GM19468 (cell line): ENCODE measurements around the gene JPH4.

Experiments used
- ATAC-seq: cut with Tn5 transposase; IDR thresholded peaks from one replicate; pipeline ENCODE4 v1.9.1; 2021; ENCODE audit warnings: mild to moderate bottlenecking, moderate library complexity, moderate number of reproducible peaks; ENCODE audit not compliant: unreplicated experiment; ENCODE audit errors: extremely low read depth

JPH4 gene

DNA sequence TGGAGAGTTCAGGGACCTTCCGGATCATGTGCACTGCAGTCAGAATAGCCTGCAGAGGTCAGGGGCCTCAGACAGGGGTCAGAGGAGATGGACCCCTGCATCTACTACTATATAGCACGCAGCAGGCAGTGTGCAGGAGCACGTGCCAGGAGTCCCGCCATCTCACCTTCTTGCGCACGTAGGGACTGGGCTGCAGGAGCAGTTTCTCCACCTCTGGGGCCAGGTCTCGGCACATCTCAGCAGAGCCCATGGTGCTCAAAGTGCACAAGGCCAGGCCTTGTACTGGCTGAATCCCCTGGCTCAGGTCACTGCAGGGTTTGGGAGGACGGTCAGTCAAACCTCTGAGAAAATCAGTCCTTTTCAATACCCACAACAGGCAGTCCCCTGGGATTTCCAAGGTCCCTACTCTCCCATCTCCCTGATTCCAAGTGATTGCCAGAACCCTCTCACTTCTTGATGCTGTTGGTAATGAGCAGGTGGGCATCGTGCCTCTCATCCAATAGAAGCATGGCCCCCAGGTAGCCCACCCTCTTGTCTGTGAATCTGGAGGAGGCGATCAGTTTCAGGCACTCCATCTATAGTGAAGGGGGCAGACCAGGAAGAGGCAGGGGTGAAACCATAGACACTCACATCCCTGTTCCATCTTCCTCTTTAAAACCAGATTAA, 12.3 kb downstream of the JPH4 start:
- ATAC-seq, result no peak

DNA sequence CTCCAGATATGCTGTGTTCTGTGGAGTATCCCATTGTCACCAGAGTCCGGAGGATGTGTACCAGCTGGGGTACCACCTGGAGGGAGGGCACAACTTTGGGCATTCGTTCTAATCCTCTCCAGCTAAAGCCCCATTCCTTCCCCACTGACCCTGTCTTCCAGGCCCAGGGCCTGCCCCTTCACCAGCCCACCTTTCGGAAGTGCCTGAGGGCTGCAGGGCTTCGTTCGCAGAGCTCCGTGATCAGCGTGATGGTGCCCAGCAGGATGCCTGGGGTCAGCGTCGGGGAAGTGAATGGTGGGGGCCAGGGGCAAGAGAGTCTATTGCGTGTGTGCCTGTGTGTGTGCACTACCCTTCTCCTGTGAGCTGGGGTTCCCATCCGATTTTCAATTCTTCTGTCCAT, 13.0 kb downstream of the JPH4 start:
- ATAC-seq, result no peak

DNA sequence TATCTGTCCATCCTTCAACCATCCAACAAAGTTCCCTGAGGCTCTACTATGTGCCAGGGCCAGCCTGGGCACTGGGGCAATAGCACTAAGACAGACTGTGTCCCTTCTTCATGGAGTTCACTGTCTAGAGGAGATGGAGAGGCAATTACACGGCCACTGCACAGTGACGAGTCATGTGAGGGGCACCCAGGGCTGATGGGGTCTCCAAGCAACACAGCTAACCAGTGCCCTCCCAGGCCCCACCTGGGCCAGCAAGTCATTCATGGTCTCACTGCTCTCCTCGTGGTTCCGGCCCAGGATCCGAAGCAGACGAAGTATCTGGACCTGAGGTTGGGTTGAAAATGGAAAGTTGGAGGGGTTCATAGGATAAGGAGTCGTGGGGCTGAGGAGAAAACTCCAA, 13.7 kb downstream of the JPH4 start:
- ATAC-seq, result no peak

DNA sequence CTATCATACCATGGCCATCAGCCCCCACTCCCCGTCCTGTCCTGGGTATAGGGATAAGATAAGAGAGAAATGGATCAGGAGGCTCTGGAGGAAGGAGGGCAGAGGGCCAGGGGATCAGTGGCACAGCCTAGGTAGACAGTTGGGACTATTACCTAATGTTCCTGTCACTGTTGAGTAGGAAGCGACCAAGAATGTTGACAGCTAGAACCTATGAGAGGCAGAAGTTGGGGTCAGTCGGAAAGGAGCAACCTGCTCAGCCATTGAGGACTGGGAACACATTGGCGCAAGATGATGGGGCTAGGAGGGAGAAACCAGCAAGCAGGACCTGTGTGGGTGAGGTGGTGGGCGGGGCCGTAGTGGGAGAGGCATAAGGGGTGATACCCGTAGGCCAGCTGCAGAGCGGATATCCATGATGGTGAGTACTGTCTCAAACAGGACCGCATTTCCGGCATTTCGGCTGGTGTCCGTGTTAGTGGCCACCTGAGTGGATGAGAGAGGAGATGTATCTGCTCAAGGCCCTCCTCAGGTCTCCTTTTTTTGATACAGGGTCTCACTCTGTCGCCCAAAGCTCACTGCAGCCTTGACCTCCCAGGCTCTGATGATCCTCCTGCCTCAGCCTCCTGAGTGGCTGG, 14.3 kb downstream of the JPH4 start:
- no peak for ATAC-seq

DNA sequence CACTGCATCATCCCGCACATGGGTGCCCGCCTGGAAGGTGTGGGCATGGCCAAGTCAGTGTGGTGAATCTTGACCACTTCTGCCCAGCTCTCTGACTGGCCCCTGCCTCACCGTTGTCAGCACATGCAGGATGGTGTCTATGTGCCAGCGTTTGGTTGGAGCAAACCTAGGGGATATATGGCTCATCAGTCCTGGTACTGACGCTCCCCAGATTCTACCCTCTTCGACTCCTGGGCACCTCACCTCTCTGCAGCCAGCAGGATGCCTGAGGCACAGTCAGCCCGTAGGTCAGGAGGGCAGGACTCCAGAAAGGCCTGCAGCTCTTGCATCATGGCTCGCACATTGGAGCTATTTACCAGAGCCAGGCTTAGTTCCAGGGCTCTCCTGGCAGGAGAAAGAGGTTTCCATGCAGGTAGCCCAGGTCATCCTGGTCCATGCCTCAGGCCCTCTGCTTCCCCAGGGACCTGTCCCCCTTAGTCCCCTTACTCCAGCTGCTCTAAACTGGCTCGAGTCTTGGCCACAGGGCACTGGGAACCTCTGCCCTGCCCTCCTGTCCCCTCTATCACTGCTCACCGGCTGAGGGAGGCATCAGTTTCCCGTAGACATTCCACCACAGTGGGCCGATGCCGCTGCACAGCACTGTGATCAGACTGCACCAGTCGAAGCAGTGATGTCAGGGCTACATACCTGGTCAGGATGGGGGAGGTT, 15.0 kb downstream of the JPH4 start:
- no peak for ATAC-seq

DNA sequence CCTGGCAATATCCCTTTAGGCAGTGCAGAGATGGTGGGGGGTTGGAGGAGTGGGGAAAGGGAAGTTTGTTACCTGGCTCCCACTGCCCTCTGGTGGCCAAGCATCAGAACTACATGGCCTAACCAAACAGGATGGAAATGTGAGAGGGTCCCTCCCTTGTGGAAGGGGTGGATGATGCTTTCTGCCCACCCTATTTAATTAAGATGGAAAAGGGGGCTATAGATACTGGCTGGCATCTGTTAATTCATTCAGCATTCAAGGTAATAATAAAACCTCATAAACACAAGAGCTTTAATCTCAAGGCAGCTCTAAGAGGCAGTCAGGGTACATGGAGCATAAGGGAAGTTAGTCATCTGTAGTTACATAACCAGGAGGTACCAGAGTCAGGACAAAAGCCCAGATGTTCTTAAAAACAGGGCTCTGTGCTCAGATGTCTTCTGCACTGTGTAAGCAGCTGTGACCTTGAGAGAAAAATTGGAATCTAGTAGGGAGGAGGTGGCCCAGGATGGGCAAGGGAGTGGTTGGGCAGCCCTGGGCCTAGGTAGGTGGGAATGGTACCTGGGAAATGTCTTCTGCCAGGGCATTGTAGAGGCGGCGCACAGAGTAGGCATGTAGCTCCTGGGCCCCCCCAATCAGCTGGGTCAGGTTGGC, 15.6 kb downstream of the JPH4 start:
- ATAC-seq, result no peak

DNA sequence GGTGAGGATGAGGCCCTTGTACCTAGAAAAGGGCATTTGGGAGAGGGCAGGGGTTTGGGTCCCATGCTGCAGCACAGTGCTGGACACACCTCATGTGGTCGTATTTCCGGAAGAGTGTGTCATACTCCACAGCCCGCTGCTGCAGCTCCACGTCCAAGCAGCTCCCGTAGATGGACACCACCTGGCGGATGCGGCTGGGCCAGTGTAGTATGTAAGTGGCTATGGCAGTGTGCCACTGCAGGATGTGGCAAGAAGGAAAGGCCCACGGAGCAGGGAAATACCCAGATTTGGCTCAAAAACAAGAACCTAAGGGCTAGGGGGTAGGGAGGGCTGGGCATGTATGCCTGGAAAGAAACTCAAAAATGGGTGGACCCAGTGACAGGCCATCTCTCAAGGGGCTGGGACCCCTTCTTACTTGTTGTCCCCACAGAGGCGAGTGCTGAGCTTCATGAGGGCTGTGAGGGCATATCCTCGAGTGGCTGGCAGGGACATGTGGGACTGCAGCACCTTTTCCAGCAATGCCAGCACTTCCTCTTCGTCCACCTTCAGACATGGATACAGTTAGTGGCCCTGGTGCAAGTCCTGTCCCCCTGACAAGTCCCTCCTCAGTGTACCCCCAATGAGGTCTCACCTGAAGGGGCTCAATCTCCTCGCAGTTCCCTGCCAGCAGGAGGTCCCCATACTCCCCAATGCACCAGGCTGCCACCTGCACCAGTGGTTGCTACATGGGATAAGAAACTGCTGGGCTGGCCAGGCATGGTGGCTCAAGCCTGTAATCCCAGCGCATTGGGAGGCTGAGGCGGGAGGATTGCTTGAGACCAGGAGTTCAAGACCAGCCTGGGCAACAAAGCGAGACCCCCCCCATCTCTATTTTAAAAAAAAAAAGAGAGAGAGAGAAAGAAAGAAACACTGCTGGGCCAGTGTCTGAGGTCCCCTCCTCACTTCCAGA, 16.4 kb downstream of the JPH4 start:
- ATAC-seq, result no peak

DNA sequence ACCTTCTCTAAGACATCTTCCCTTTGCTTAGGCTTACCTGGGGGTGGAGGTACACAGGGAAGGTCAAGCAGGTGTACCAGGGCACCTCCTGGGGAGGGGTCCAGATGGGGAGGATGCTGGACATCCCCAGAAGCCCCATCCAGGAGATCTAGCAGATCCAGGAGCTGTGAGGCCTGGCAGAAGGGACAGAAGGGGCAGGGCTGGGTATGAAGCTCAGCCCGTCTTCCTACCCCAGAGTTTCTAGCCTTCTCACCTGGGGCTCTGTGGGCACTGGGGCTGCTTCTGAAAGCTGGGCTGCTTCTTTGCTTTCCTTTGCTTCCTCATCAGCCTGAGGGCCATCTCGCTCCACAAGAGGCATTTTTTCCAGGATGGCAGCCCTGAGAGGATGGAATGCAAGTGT, 17.3 kb downstream of the JPH4 start:
- ATAC-seq, result no peak

DNA sequence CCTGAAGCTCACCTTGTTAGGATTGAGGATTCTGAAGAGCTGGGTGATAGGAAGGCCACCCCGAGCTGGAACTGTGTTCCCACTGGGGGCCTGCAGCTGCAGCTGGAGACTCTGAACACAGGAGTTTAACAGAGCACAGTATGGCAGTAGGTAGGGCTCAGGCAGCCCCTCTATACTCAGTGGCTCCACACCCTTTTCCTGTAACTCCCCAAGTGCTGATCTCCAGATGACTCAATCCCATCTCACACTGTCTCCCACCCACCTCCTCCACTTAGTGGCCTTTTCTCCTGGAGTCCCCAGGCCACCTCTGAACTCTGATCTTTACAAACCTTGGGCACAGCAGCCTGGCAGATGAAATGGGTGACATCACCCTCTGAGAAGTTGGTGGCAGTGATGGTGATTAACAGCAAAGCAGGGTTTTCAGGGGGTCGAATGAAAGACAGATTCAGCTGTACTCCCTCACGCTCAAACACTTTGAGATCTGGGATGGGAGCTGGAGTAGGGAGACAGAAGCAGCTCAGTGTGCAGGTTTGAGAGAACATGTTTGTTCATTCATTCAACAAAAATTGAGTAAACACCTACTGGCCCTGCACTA, 18.6 kb downstream of the JPH4 start:
- ATAC-seq, result no peak

DNA sequence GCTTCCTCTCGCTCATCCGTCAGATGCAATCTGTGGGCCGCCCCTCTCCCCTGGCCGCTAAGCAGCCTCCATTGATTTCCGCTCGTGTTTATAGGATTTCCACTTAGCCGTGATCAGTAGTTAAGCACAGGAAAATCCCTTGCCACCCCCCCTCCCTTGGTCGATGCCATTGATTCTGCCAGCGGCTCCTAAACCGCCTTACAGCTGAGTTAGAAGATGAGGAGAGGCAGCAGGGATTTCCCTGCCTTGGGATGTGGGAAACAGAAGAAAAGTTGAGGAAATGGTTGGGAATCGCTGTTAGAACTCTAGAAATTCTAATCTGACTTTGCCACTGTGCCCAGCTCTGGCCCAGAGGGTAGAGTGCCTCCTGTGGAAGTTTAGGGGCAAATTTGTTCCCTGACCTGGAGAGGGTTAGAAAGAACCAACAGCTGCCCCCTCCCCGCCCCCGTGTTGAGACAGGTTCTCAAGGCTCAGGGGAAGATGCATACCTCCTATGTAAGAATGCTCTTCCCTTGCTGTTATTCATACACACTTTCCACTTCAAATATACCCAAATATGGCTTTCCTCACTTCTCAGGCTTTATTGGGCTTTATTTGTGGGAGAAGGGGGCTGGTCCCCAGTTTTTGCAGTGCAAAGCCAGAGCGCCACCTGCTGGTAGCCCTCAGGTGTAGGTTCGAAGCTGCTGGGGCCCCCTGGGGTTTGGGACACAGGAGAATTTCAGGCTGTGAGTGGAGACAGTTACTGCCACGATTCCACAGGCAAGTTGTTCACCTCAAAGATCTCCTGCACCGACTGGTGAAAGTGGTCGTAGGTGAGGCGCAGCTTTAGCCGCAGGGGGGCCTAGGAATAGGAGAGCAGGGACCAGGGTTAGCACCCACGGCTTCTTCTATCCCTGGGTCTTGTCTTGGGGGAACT, 19.3 kb downstream of the JPH4 start:
- ATAC-seq, result no peak

DNA sequence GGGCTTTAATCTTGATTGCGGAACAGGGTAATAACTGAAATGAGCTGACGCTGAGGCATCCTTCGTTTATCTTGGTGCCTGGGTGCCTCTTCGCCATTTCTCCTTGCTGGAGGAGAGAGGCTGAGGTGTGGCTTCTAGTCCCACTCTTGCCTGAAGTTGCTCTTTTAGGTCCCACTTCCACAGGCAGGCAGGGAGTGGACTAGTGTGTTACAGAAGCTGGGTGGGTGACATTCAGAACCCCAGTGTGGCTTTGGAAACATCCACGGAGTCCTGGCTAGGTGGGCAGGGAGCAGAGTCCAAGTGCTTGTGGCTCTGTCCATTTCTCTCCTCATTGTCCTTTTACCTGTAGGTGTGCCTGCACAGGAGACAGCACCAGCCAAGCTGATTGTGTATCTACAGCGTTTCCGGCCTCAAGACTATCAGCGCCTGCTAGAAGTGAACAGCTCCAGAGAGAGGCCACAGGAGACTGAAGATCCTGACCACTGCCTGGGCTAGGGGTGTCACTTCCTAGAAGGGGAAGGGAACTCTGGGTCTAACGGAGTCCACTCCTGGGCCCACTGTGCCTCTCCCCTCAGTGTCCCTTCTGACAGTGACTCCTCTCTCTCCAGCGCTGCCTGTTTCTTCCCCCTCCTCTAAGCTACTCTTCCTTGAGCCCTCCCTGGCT, 20.1 kb downstream of the JPH4 start:
- no peak for ATAC-seq

DNA sequence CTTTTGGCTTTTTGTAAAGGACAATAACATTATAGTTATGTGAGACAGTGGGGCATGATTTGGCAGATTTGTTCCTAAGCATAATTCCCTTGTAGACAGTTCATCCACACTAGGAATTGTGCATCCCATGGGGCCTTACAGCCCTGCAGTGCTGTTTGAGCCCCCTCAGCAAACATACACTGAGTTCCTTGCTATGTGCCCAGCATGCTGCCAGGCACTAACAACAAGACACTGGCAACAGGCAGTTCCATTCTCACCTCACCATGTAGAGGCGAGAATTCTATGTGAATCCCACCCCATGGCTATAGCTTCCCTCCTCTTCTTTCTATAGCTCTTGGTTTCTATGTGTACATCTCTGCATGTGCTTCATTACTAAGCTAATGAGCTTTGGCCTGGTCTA, 20.6 kb downstream of the JPH4 start:
- no peak for ATAC-seq

DNA sequence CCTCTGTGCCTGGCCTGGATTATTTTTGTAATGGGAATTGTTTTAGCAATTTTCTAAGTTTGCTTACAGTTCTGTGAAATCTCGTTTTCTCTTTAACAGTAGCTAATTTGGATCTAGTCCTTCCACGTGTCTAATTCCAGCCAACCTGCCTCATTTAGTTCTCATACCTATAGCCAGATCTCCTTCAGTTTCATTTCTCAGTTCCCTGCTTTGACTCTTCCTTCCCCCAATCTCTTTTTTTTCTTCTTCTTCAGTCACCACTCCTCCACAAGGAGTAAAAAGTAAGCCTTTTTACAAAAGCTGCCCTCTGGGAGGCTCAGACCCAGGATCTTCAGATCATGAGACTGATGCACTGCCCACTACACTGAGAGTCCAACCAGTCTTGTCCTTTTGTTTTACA, 21.1 kb downstream of the JPH4 start:
- ATAC-seq, result no peak

DNA sequence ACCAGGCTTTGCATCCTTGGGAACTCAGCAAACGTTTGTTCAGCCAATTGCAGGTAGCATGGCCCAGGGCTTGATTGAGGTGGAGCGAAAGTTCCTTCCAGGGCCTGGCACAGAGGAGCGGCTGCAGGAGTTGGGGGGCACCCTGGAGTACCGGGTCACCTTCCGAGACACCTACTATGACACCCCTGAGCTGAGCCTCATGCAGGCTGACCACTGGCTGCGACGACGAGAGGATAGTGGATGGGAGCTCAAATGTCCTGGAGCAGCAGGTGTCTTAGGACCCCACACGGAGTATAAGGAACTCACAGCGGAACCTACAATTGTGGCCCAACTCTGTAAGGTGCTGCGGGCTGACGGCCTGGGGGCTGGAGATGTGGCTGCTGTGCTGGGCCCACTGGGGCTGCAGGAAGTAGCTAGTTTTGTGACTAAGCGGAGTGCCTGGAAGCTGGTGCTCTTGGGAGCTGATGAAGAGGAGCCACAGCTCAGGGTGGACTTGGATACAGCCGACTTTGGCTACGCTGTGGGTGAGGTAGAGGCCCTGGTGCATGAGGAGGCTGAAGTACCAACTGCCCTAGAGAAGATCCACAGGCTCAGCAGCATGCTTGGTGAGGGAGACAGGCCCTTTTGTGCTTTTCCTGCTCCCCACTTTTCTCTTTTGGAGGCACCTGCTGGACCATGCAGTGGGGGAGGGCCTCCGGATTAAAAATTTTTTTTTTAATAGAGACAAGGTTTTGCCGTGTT, 21.7 kb downstream of the JPH4 start:
- ATAC-seq, result no peak

DNA sequence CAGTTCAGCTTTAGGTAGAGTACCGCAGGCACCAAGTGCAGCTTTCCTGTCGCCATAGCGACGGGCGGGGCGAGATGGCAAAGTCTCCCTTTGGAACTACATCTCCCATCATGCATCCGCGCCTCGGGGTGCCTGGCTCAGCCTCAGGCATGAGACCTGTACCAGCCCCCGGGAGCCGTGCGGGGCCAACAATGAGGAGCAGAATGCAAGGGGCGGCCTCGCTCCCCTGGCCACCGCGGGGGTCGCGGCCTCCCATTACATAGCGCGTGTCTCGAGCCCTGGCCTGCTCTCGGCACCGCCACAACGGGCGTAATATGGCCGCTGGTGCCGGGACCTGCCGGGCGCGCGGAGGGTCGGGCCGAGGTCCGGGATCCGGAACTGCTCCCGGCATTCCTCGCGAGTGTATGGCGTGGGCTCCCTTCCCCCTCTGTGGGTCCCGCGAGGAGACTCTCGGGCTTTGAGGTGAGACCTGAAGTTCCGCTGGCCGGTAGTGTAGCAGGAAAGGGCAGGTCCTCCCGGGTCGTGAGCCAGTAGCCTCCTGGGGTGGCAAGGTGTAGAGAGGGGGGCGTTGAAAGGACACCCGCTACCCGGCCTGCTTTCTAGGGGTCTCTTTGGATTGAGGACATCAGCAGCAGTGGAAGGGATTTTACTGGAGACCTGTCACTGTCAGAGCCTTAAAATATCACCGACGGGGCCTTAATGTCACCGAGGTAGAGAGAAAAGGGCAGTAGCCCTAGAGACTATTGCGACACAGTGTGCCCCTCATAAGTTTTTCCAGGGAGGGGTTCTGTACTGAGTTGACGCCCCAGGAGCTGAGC, 22.5 kb downstream of the JPH4 start, which contains the start of gene THTPA:
THTPA (plus strand) TSS at position 390 of the 818 bp plus-strand sequence. CDS start 487 bp downstream, outside the sequence.
- peak; percentile 91 for ATAC-seq

DNA sequence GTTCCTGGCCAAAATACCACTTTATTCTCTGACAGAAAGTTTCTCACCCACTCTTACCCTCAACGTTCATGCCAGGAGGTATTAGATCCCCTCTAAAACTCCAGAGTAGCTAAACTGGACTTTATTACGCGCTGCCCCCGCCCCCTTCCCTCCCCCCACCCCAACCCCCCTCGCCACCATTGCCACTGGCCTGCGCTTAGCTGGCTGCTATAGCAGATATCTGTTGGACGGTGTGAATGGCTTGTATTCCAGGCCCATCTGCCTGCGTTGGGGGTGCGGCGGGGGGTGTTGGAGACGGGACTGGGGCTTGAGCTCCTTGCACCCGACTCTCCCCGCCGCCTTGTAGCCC, 23.1 kb downstream of the JPH4 start:
- ATAC-seq, result no peak
